C4-2B (cell line): ENCODE data around the gene USP2.

Source experiments
- ZFX ChIP-seq: fragments of 450-650 bp; IDR thresholded peaks from 2 replicates; pipeline ENCODE4 v1.6.1; 2017
- TF ChIP-seq, protein P1 (sequence below): fragments of 450-650 bp; conservative IDR thresholded peaks from 2 replicates; pipeline ENCODE4 v1.5.1; 2017; ENCODE audit warnings: mild to moderate bottlenecking

DNA sequence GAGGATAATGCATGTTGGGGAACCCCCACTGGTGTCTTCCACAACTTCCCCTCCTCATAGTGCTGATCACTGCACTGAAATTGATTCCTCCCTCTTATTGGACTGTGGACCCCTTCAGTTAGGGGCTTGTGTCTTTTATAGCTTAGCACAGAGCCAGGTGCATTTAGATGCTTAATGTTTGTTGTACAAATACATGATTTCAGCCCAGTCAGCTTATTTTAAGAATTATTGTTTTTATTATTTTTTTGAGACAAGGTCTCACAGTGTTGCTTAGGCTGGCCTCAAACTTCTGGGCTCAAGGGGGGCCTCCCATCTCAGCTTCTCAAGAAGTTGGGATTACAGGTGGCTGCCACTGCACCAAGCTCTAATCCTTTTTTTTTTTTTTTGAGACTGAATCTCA, 33.2 kb upstream of the USP2 start:
- TF ChIP-seq, protein P1, sequence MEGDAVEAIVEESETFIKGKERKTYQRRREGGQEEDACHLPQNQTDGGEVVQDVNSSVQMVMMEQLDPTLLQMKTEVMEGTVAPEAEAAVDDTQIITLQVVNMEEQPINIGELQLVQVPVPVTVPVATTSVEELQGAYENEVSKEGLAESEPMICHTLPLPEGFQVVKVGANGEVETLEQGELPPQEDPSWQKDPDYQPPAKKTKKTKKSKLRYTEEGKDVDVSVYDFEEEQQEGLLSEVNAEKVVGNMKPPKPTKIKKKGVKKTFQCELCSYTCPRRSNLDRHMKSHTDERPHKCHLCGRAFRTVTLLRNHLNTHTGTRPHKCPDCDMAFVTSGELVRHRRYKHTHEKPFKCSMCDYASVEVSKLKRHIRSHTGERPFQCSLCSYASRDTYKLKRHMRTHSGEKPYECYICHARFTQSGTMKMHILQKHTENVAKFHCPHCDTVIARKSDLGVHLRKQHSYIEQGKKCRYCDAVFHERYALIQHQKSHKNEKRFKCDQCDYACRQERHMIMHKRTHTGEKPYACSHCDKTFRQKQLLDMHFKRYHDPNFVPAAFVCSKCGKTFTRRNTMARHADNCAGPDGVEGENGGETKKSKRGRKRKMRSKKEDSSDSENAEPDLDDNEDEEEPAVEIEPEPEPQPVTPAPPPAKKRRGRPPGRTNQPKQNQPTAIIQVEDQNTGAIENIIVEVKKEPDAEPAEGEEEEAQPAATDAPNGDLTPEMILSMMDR: no peak
- TF ChIP-seq ZFX: no peak
